Transverse colon (tissue), 4 donors: Measurements from ENCODE around the gene GRB14. TPM values are rescaled to one million over a fixed set of nuclear protein-coding genes. Genes with fewer than 3 reads are reported as not detected.

Experiments
- DNase-seq: peaks from one replicate; pipeline ENCODE4 v3.0.0-alpha.2; 2019
- H3K27ac ChIP-seq, 4 donors: fragments of 200-600 bp; sonication (generic); 2 replicates each; pipeline ENCODE4 v1.5.1; 2016 to 2018; ENCODE audit warnings: inconsistent platforms in 4 of 4
- H3K27me3 ChIP-seq: fragments of 200-600 bp; sonication (generic); 2 replicates; pipeline ENCODE4 v1.5.1; 2017; ENCODE audit warnings: inconsistent platforms
- H3K36me3 ChIP-seq, 4 donors: fragments of 200-600 bp; sonication (generic); 2 replicates each; pipeline ENCODE4 v1.5.1; 2017 to 2019; ENCODE audit warnings: inconsistent platforms in 4 of 4
- H3K4me1 ChIP-seq, 4 donors: fragments of 200-600 bp; sonication (generic); 2 replicates each; pipeline ENCODE4 v1.5.1; 2017 to 2020; ENCODE audit warnings: inconsistent platforms in 4 of 4
- H3K4me3 ChIP-seq, 4 donors: fragments of 200-600 bp; sonication (generic); 1 replicate in 1 of 4; 2 replicates in 3 of 4; pipeline versions ENCODE4 v1.5.1 to v1.6.1; 2017 to 2019; ENCODE audit warnings: inconsistent platforms in 4 of 4
- H3K9me3 ChIP-seq, 2 donors: fragments of 200-600 bp; sonication (generic); 2 replicates each; pipeline ENCODE4 v1.5.1; 2017 to 2019; ENCODE audit warnings: inconsistent platforms in 2 of 2
- EP300 ChIP-seq: sonication (generic); formaldehyde crosslinking; IDR thresholded peaks from one replicate; pipeline ENCODE4 v1.6.1; 2017; ENCODE audit warnings: antibody characterized with exemption, low read depth
- POLR2A ChIP-seq: fragments of 450-650 bp; IDR thresholded peaks from one replicate; pipeline ENCODE4 v1.6.1; 2016; ENCODE audit warnings: antibody characterized with exemption, mild to moderate bottlenecking, moderate library complexity
- POLR2AphosphoS5 ChIP-seq, 3 donors: sonication (generic); formaldehyde crosslinking; IDR thresholded peaks; one replicate each; pipeline ENCODE4 v1.6.1; 2016; ENCODE audit warnings: antibody characterized with exemption in 3 of 3
- WGBS, 2 donors: methylation state at CpG; one replicate each; pipeline ENCODE4 v1.1.5; 2018; ENCODE audit warnings: low coverage in 1 of 2; 5-methylcytosine and 5-hydroxymethylcytosine counted together
- in situ Hi-C, 4 donors: fragments of 200-750 bp; cut with MboI; loops; one replicate each; pipeline versions ENCODE4 v1.15.0 to v1.15.1; 2017; ENCODE audit warnings: low sequenced_read_pairs in 3 of 4, low pct_ligation_motif_present in 1 of 4, low pct_unique_long_range_greater_than_20kb in 1 of 4
- intact Hi-C: fragments of 100-400 bp; cut with DNase I; formaldehyde crosslinking; loops from one replicate; pipeline ENCODE4 v1.15.1; 2023; ENCODE audit warnings: low total_unique reads
- total RNA-seq, 4 donors: library from RNA; depleted of rRNA; stranded (reverse); fragments of >200 nt; gene quantifications; one replicate each; pipeline ENCODE4 v1.1.0, GENCODE V29; 2016
- TF ChIP-seq, protein P1 (sequence below), 5 experiments: fragments of 200-600 bp in 3 of 5; fragments of 450-650 bp in 2 of 5; sonication (generic) in 3 of 5; IDR thresholded peaks; 1 replicate in 2 of 5; 2 replicates in 3 of 5; pipeline ENCODE4 v1.5.1; 2016 to 2017; ENCODE audit warnings: antibody characterized with exemption in 5 of 5, inconsistent platforms in 3 of 5, mild to moderate bottlenecking in 2 of 5, moderate library complexity in 1 of 5

Gene GRB14
- total RNA-seq: 1 to 10 TPM in 2 of 4 donors, not detected in 2; 2.5 to 3.4 TPM

DNA sequence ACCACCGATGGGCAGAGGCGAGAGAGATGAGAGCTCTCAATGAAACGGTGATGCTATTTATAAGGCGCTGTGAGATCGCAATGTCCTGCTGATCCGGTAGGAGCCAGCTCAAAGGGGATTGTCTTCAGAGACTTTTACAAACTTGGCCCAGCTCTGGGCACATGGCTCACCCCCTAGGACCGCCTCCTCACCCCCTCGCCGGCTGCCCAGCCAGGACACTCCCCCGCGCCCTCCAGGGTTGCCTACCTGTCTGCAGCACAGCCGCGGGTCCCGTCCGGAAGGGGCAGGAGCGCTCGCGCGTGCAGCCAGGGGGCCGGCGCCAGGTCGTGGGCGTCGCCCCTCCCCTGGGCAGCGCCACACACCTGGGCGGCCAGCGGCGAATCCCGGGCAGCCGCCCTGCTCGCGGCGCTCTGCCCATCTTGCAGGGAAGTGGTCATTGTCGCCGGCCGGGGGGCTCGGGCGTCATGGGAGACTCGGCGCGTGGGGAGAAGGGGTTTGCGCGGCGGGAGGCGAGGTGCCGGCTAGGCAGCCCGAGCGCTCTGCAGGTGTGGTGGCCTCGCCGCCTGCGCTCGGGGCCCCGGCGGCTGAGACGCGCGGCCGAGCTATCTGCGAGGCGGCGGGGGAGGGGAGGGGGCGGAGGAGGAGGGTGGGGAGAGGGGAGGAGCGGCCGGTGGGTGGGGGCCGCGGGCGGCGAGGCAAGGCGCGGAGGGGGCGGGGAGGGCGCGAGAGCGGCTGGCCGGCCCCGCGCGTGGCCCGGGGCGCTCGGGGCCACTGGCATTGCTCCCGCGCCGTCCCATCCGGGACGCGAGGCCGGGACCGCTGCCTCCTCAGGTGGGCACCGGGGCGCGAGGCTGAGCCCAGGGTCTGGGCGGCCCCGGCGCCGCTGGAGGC is at the start of gene GRB14:
Gene GRB14 (minus strand): TSS at position 610 of the 891 bp plus-strand sequence. CDS start 173 bp downstream, at position 437.
- peak within 1 kb of the TSS in 2 of 4 donors; percentile 30 to 44 for H3K27ac ChIP-seq
- peak within 1 kb of the TSS; percentile 42 to 72 (median 60) for H3K4me3 ChIP-seq
- peak; percentile 25 for DNase-seq
- 0% methylated on average over 1 to 46 of the region's 96 CpGs for WGBS, 2 donors
- in situ Hi-C loops (no loop called here), intact Hi-C loops (no loop called here)
- H3K4me1 ChIP-seq: peaks cover 0 to 11% (median 4%) of the 10 kb centered on the region in 4 donors
- H3K27me3 ChIP-seq: peaks cover 19% of the 10 kb centered on the region
- no peaks in the 10 kb centered on the region for H3K9me3 ChIP-seq
- H3K36me3 ChIP-seq: no peaks in the 10 kb centered on the region
- TF ChIP-seq, protein P1, sequence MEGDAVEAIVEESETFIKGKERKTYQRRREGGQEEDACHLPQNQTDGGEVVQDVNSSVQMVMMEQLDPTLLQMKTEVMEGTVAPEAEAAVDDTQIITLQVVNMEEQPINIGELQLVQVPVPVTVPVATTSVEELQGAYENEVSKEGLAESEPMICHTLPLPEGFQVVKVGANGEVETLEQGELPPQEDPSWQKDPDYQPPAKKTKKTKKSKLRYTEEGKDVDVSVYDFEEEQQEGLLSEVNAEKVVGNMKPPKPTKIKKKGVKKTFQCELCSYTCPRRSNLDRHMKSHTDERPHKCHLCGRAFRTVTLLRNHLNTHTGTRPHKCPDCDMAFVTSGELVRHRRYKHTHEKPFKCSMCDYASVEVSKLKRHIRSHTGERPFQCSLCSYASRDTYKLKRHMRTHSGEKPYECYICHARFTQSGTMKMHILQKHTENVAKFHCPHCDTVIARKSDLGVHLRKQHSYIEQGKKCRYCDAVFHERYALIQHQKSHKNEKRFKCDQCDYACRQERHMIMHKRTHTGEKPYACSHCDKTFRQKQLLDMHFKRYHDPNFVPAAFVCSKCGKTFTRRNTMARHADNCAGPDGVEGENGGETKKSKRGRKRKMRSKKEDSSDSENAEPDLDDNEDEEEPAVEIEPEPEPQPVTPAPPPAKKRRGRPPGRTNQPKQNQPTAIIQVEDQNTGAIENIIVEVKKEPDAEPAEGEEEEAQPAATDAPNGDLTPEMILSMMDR (IDR thresholded peaks at IDR 0.05): no peak
- TF ChIP-seq POLR2A (no peak), POLR2AphosphoS5 (IDR thresholded peaks at IDR 0.05) (no peak), EP300 (no peak)

DNA sequence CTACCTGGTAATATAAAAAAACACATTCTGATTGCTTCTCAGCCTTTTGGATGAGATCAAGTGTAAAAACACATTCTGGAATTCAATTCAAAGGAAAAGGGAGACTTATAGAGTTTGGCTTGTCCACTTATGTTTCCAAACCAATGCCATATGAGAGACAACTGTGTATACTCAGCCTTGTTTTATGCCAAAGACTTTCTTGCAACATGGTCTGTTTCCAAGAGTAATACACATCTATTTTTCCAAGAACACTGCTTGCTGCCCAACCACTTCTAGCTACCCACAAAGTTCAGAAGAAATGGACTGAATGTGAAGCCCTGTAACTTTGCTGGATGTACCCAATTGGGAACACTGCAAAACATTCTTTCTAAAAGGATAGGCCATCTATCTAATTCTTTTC is 48.0 kb upstream of the GRB14 start:
- DNase-seq: no peak
- intact Hi-C loops: no loop called here

DNA sequence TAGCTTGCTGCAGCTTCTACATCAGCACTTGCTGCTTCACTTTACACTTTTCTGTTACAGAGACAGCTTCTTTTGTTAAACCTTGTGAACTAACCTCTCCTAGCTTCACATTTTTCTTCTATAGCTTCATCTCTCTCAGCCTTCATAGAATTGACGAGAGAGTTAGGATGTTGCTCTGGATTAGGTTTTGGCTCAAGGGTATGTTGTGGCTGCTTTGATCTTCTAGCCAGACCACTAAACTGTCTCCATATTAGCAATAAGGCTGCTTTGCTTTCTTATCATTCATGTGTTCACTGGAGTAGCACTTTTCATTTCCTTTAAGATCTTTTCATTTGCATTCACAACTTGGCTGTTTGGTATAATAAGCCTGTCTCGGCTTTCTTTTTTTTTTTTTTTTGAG is 46.3 kb upstream of the GRB14 start:
- in situ Hi-C loops: no loop called here

More for the DNA sequence above, 48.0 kb upstream of the GRB14 start:
- Histone ChIP-seq H3K9me3 (no peaks in the 10 kb centered on the region), H3K4me1 (no peaks in the 10 kb centered on the region), H3K27ac (no peak overlapping the region), H3K4me3 (no peak overlapping the region), H3K27me3 (no peaks in the 10 kb centered on the region), H3K36me3 (no peaks in the 10 kb centered on the region)
- in situ Hi-C loops: no loop called here
- no peak for TF ChIP-seq POLR2AphosphoS5 (IDR thresholded peaks at IDR 0.05)
- TF ChIP-seq, protein P1 (IDR thresholded peaks at IDR 0.05): no peak
- TF ChIP-seq EP300: no peak

DNA sequence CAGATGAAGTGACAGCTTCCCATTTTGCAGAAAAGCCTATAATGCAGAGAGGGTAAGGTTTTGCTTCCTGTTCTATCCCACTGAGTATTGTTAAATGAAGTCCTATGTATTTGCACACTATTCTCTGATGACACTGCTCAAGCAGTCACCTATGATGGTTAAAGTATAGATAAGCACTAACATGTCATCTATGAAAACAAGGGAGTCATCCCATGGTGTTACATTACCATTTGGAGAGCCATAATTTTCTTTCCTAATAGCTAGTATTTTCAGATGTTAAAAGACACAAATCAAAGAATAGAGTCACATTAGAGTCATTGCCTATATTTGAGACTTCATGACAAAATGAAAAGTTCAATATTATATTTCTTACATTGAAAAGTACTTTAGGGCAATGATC is 42.8 kb upstream of the GRB14 start:
- no peak for DNase-seq
- H3K27ac ChIP-seq: no peak overlapping the region
- H3K27me3 ChIP-seq: no peaks in the 10 kb centered on the region
- intact Hi-C loops (loop anchor here (5.0 kb wide), 1 partner anchor 657 kb away; no protein-coding TSS in a partner anchor), in situ Hi-C loops (no loop called here)
- no peaks in the 10 kb centered on the region for H3K9me3 ChIP-seq
- no peaks in the 10 kb centered on the region for H3K36me3 ChIP-seq
- H3K4me3 ChIP-seq: no peak overlapping the region
- TF ChIP-seq, protein P1 (IDR thresholded peaks at IDR 0.05): no peak
- no peak for TF ChIP-seq POLR2AphosphoS5 (IDR thresholded peaks at IDR 0.05)
- no peak for TF ChIP-seq EP300
- no peak for TF ChIP-seq POLR2A
- H3K4me1 ChIP-seq: no peaks in the 10 kb centered on the region

More for the DNA sequence above, 46.3 kb upstream of the GRB14 start:
- no peak for TF ChIP-seq POLR2AphosphoS5 (IDR thresholded peaks at IDR 0.05)
- TF ChIP-seq EP300: no peak
- no peak for TF ChIP-seq POLR2A
- Histone ChIP-seq H3K9me3 (no peaks in the 10 kb centered on the region), H3K27me3 (no peaks in the 10 kb centered on the region), H3K27ac (no peak overlapping the region), H3K36me3 (no peaks in the 10 kb centered on the region), H3K4me1 (no peaks in the 10 kb centered on the region), H3K4me3 (no peak overlapping the region)
- intact Hi-C loops: no loop called here
- no peak for DNase-seq
- whole genome bisulfite sequencing, 2 donors: 61 to 78% methylated on average over 2 of the region's 2 CpGs
